ENCODE data around the gene THRA.

The THRA gene

GRCh38 chr17:40062329-40063186 is at the start of gene THRA:
Gene THRA, plus strand, starts transcription at chr17:40062965. Its CDS starts 11,524 bp downstream, at chr17:40074489.
- peak within 1 kb of the TSS; percentile 87 for H3K4me3 ChIP-seq (ENCODE audit: low read length)
- H4K20me1 ChIP-seq (ENCODE audit: control insufficient read depth, insufficient read depth, low read depth, low read length): no peaks in the 10 kb centered on the region
- H3K27ac ChIP-seq (ENCODE audit: low read depth, low read length): no peak within 1 kb of the TSS
- no peaks in the 10 kb centered on the region for H3K79me2 ChIP-seq (ENCODE audit: control insufficient read depth, low read length)
- H3K27me3 ChIP-seq (ENCODE audit: control insufficient read depth, low read length): peaks cover 49% of the 10 kb centered on the region
- peaks cover 31% of the 10 kb centered on the region for H3K4me1 ChIP-seq (ENCODE audit: control insufficient read depth, low read length)
- H3K9me2 ChIP-seq (replicated peaks; ENCODE audit: control insufficient read depth, low read length): no peaks in the 10 kb centered on the region
- no peaks in the 10 kb centered on the region for H3F3A ChIP-seq (ENCODE audit: control insufficient read depth, insufficient read depth)
- H3K9me3 ChIP-seq (ENCODE audit: control insufficient read depth, insufficient read depth, low read length): no peaks in the 10 kb centered on the region
- no peak for TF ChIP-seq CTCF (IDR thresholded peaks at IDR 0.05; ENCODE audit: low read depth, low read length, poor library complexity, severe bottlenecking)
- TF ChIP-seq EZH2phosphoT487 (IDR thresholded peaks at IDR 0.05; ENCODE audit: borderline replicate concordance, low read length): no peak
- H3K36me3 ChIP-seq (ENCODE audit: control insufficient read depth, low read length): no peaks in the 10 kb centered on the region
- peak within 1 kb of the TSS; percentile 86 for H3K4me2 ChIP-seq (ENCODE audit: low read length)

- H3K27ac ChIP-seq (ENCODE audit: low read depth, low read length): no peak overlapping the region
- no peak for TF ChIP-seq EZH2phosphoT487 (IDR thresholded peaks at IDR 0.05; ENCODE audit: borderline replicate concordance, low read length)
- TF ChIP-seq CTCF (IDR thresholded peaks at IDR 0.05; ENCODE audit: low read depth, low read length, poor library complexity, severe bottlenecking): no peak
Measured at GRCh38 chr17:40014375-40014980, 48.3 kb upstream of the THRA start.

GRCh38 chr17:40015005-40015997 is 47.5 kb upstream of the THRA start, which contains the start of gene CSF3:
Gene CSF3, plus strand, starts transcription at chr17:40015440. Its CDS starts 35 bp downstream, at chr17:40015475.
- no peaks in the 10 kb centered on the region for H3F3A ChIP-seq (ENCODE audit: control insufficient read depth, insufficient read depth)
- no peak within 1 kb of the TSS for H3K27ac ChIP-seq (ENCODE audit: low read depth, low read length)
- H3K9me2 ChIP-seq (replicated peaks; ENCODE audit: control insufficient read depth, low read length): no peaks in the 10 kb centered on the region
- peaks cover 5% of the 10 kb centered on the region for H3K4me1 ChIP-seq (ENCODE audit: control insufficient read depth, low read length)
- H3K27me3 ChIP-seq (ENCODE audit: control insufficient read depth, low read length): no peaks in the 10 kb centered on the region
- peaks cover 7% of the 10 kb centered on the region; the same call in 1 of the 2 replicates for H3K36me3 ChIP-seq (ENCODE audit: control insufficient read depth, low read length)
- H4K20me1 ChIP-seq (ENCODE audit: control insufficient read depth, insufficient read depth, low read depth, low read length): no peaks in the 10 kb centered on the region
- H3K4me2 ChIP-seq (ENCODE audit: low read length): no peak within 1 kb of the TSS
- no peaks in the 10 kb centered on the region for H3K9me3 ChIP-seq (ENCODE audit: control insufficient read depth, insufficient read depth, low read length)
- no peaks in the 10 kb centered on the region for H3K79me2 ChIP-seq (ENCODE audit: control insufficient read depth, low read length)
- H3K4me3 ChIP-seq (ENCODE audit: low read length): no peak within 1 kb of the TSS
- TF ChIP-seq CTCF (IDR thresholded peaks at IDR 0.05; ENCODE audit: low read depth, low read length, poor library complexity, severe bottlenecking) (no peak), EZH2phosphoT487 (IDR thresholded peaks at IDR 0.05; ENCODE audit: borderline replicate concordance, low read length) (no peak)

More at GRCh38 chr17:40014375-40014980, 48.3 kb upstream of the THRA start:
- Histone ChIP-seq H3K27me3 (ENCODE audit: control insufficient read depth, low read length) (no peaks in the 10 kb centered on the region), H3K9me3 (ENCODE audit: control insufficient read depth, insufficient read depth, low read length) (no peaks in the 10 kb centered on the region), H3K79me2 (ENCODE audit: control insufficient read depth, low read length) (no peaks in the 10 kb centered on the region), H3K9me2 (replicated peaks; ENCODE audit: control insufficient read depth, low read length) (no peaks in the 10 kb centered on the region), H4K20me1 (ENCODE audit: control insufficient read depth, insufficient read depth, low read depth, low read length) (no peaks in the 10 kb centered on the region), H3K4me1 (ENCODE audit: control insufficient read depth, low read length) (peaks cover 5% of the 10 kb centered on the region), H3K36me3 (ENCODE audit: control insufficient read depth, low read length) (peaks cover 4% of the 10 kb centered on the region; the same call in 1 of the 2 replicates), H3K4me3 (ENCODE audit: low read length) (no peak overlapping the region), H3F3A (ENCODE audit: control insufficient read depth, insufficient read depth) (no peaks in the 10 kb centered on the region), H3K4me2 (ENCODE audit: low read length) (no peak overlapping the region)

Data from DOHH2 (cell line).